ENCODE measurements around the gene MCEMP1. TPM values are rescaled to one million over a fixed set of nuclear protein-coding genes. Genes with fewer than 3 reads are reported as not detected.

MCEMP1 gene
- total and polyA plus RNA-seq, 2 experiments from 2014 or later, result not detected

GRCh38 chr19:7706188-7706954 lies 29.5 kb downstream of the MCEMP1 start:
- Mint-ChIP-seq H3K36me3 (ENCODE audit: low read depth) (no peaks in the 10 kb centered on the region; the same call in 2 of the 3 replicates), H3K4me3 (no peak overlapping the region), H3K27me3 (ENCODE audit: insufficient read depth, low read depth, poor library complexity) (peaks cover 10% of the 10 kb centered on the region), H3K27ac (no peak overlapping the region), H3K4me1 (no peaks in the 10 kb centered on the region), H3K9me3 (no peaks in the 10 kb centered on the region)
- H3K9me2 ChIP-seq (ENCODE audit: insufficient read depth), result no peaks in the 10 kb centered on the region
- DNase-seq (ENCODE audit: low spot score) (no peak), ATAC-seq (no peak)
- no peak overlapping the region; the same call in 1 of the 2 replicates for H2AFZ ChIP-seq
- no peaks in the 10 kb centered on the region for H3K27me3 ChIP-seq (ENCODE audit: insufficient read depth)
- no peaks in the 10 kb centered on the region for H4K20me1 ChIP-seq (replicated peaks; ENCODE audit: insufficient read depth)
- H3F3A ChIP-seq (replicated peaks; ENCODE audit: low read depth), result no peaks in the 10 kb centered on the region
- no peaks in the 10 kb centered on the region for H3K36me3 ChIP-seq (ENCODE audit: insufficient read depth)
- TF ChIP-seq NANOG (IDR thresholded peaks at IDR 0.05; ENCODE audit: borderline replicate concordance) (no peak), JUNB (IDR thresholded peaks at IDR 0.05; ENCODE audit: unreplicated experiment) (no peak), ZNF462 (CRISPR knock-in tag; IDR thresholded peaks at IDR 0.05) (no peak), ETS1 (IDR thresholded peaks at IDR 0.05) (no peak), STAT1 (IDR thresholded peaks at IDR 0.05; ENCODE audit: unreplicated experiment) (no peak), ZNF331 (CRISPR knock-in tag; IDR thresholded peaks at IDR 0.05; ENCODE audit: low read depth) (no peak), ZNF114 (CRISPR knock-in tag; IDR thresholded peaks at IDR 0.05) (no peak), EZH2 (IDR thresholded peaks at IDR 0.05; ENCODE audit: low read depth, unreplicated experiment) (no peak), REST (IDR thresholded peaks at IDR 0.05; ENCODE audit: unreplicated experiment) (no peak), POLR2AphosphoS5 (IDR thresholded peaks at IDR 0.05; ENCODE audit: low read depth) (no peak), CREB1 (CRISPR knock-in tag; IDR thresholded peaks at IDR 0.05; ENCODE audit: low read depth) (no peak), CTCF (conservative IDR thresholded peaks at IDR 0.05; ENCODE audit: low read depth in 2 of 2) (no peak), EZH2phosphoT487 (IDR thresholded peaks at IDR 0.05; ENCODE audit: unreplicated experiment) (no peak)
- H3K4me1 ChIP-seq (ENCODE audit: insufficient read depth), result no peaks in the 10 kb centered on the region
- H3K27ac ChIP-seq (ENCODE audit: low read depth), result no peak overlapping the region
- no peak overlapping the region for H3K4me3 ChIP-seq
- no peaks in the 10 kb centered on the region for H3K79me2 ChIP-seq (replicated peaks; ENCODE audit: insufficient read depth)
- H3K4me2 ChIP-seq, result no peak overlapping the region

Measured in GM23338 (cell line).